Measurements from ENCODE around the gene MEG3.

Gene MEG3

DNA sequence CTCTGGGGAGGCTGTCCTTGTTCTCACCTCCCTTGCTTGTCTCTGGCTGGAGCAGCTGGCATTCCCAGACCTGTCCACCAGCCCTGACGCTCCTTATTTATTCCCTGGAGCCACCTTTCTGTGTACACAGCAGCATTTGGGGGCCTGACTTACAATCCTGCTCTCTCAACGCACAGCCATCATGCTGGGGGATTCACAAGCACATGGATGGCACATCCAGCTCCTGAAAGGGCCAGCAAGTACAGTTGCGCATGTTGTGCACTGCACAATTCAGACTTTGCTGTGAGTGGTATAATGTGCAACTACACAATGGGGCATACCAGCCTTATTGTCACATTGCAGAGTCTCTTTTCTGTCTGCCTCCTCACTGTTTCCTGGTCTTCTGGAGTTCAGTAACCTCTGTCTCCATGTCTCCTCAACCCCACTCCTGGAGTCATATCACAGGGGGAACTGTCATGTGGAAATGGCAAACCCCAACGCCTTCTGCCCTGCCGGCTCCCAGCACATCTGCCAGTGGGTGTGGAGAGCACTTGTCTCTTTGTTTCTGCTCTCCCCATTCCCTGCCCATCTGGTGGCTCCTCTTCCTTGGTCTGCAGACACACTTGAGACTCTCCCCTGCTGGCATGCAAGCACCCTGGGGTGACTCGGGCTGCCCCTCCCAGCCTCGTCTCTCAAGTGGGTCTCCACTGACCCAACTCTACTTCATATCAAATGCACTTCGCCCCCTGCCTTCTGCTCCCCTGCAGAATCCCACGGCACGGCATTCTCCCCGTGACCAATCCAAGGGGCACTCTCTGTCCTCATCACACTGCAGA is 41.2 kb upstream of the MEG3 start:
- no peak for DNase-seq (ENCODE audit: extremely low read depth, low read depth)
- TF ChIP-seq, protein P1, sequence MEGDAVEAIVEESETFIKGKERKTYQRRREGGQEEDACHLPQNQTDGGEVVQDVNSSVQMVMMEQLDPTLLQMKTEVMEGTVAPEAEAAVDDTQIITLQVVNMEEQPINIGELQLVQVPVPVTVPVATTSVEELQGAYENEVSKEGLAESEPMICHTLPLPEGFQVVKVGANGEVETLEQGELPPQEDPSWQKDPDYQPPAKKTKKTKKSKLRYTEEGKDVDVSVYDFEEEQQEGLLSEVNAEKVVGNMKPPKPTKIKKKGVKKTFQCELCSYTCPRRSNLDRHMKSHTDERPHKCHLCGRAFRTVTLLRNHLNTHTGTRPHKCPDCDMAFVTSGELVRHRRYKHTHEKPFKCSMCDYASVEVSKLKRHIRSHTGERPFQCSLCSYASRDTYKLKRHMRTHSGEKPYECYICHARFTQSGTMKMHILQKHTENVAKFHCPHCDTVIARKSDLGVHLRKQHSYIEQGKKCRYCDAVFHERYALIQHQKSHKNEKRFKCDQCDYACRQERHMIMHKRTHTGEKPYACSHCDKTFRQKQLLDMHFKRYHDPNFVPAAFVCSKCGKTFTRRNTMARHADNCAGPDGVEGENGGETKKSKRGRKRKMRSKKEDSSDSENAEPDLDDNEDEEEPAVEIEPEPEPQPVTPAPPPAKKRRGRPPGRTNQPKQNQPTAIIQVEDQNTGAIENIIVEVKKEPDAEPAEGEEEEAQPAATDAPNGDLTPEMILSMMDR (IDR thresholded peaks at IDR 0.05; ENCODE audit: low read depth, low read length, missing control alignments) = no peak
- H3K4me3 ChIP-seq (replicated peaks; ENCODE audit: low read depth, low read length) = no peak overlapping the region

DNA sequence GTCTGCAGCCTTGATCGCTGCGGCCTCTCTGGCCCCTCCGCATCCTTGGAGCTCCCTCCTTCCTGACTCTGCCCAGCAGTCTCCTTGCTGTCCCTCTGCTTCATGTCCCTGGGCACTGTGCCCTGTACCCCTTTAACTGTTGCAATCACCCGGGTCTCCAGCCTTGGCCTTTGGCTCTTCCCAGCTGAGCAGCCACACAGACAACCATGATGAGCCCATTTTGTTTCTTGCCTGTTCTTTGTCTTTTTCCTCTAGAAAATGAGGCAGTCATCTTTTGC is 40.6 kb upstream of the MEG3 start:
- H3K4me3 ChIP-seq (replicated peaks; ENCODE audit: low read depth, low read length) = no peak overlapping the region
- no peak for DNase-seq (ENCODE audit: extremely low read depth, low read depth)
- TF ChIP-seq, protein P1 (IDR thresholded peaks at IDR 0.05; ENCODE audit: low read depth, low read length, missing control alignments) = no peak

DNA sequence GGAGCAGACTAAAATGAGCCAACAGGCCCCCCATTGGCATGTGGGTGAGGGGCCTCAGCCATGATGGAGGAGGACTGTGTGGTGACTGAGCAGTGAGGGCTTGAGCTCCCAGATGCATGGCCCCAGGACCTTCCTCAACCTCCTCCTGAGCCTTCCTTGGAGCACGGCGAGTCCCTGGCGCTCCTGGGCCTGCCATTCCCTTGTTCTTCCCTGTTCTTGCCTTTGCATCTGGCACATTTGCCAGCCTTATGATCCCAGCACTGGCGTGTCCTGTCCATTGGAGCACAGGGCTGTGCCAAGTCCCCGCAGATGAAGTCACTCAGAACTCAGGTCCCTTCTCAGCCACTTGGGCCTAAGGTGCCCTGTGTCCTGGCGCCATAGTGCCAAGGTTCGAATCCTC is 40.3 kb upstream of the MEG3 start:
- TF ChIP-seq, protein P1 (IDR thresholded peaks at IDR 0.05; ENCODE audit: low read depth, low read length, missing control alignments) = no peak
- DNase-seq (ENCODE audit: extremely low read depth, low read depth) = no peak
- no peak overlapping the region for H3K4me3 ChIP-seq (replicated peaks; ENCODE audit: low read depth, low read length)

DNA sequence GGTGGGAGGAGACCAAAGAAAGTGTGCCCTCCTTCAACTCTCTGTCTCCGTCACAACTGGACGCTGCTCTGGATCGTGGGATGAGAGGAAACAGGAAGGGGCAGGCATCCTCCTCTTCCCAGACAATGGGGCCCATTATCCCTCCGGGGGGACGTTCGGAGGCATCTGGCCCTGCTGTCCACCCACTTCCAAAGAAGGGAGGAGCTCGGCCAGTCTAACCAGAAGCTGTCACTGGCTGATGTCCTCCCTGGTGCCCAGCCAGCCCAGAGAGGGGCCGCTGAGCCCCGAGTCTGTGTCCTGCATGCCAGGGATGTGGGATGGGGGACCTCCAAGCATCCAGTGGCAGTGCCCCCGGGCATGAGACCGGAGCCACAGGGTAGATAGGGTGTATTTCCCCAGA is 39.8 kb upstream of the MEG3 start:
- TF ChIP-seq, protein P1 (IDR thresholded peaks at IDR 0.05; ENCODE audit: low read depth, low read length, missing control alignments) = no peak
- no peak for DNase-seq (ENCODE audit: extremely low read depth, low read depth)
- H3K4me3 ChIP-seq (replicated peaks; ENCODE audit: low read depth, low read length) = no peak overlapping the region

DNA sequence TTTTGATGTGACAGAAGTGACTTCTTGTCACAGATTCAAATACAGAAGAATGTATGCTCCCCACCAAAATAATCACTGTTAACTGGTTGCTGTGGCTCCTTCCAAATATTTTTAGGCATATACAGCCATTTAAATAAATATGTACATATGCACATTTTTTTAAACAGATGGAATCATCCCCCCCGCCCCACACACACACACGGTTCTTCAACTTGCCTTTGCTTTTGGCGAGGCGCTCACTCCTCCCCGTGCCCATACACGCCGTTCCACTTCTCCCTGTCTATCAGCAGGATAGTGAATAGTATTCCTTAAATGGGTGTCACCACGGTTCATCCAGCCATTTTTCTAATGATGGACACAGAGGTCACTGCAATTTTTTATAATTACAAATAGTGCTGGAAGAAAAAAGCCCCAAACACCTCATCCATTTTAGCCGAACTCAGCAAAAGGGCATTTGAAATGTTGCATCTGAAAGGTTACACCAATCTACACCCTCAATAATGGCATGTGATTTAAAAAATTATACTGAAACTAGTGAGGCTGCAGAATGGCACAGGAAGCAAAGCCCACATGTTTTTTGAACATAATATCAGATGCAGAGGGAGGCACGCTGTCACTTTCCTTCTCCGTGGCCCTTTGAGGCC is 39.2 kb upstream of the MEG3 start:
- DNase-seq (ENCODE audit: extremely low read depth, low read depth) = no peak
- no peak overlapping the region for H3K4me3 ChIP-seq (replicated peaks; ENCODE audit: low read depth, low read length)
- TF ChIP-seq, protein P1 (IDR thresholded peaks at IDR 0.05; ENCODE audit: low read depth, low read length, missing control alignments) = no peak

DNA sequence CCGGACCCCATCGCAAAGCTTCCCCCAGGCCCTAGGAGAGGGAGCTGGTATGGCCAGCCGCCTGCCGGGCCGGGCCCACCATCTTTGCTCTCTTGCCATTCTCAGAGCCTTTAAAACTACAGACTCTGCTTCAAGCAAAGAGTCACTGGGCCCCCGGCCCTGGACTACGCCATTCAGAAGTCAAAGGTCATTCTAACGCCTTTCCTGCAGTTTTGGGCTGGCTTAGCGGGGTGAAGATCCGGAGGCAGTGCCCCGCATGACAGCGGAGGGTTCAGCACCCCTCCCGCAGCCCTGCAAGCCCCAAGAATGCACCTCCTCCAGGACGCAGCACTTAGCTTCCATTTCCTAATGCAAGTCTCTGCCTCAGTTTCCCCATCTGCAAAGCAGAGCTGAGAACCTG is 38.3 kb upstream of the MEG3 start:
- DNase-seq (ENCODE audit: extremely low read depth, low read depth) = no peak
- TF ChIP-seq, protein P1 (IDR thresholded peaks at IDR 0.05; ENCODE audit: low read depth, low read length, missing control alignments) = no peak
- H3K4me3 ChIP-seq (replicated peaks; ENCODE audit: low read depth, low read length) = no peak overlapping the region

All from HFF-Myc (cell line).